NCI-H526 treated with DMSO at 0.1 percent for 48 hours (cell line): ENCODE data around the gene TNFSF15.
A peak's percentile ranks its signal among the peaks of the same experiment; 100 is the strongest.

Experiments used
- DNase-seq: peaks from one replicate; lab custom pipeline; 2025; lab: John Stamatoyannopoulos, UW

TNFSF15 gene

DNA sequence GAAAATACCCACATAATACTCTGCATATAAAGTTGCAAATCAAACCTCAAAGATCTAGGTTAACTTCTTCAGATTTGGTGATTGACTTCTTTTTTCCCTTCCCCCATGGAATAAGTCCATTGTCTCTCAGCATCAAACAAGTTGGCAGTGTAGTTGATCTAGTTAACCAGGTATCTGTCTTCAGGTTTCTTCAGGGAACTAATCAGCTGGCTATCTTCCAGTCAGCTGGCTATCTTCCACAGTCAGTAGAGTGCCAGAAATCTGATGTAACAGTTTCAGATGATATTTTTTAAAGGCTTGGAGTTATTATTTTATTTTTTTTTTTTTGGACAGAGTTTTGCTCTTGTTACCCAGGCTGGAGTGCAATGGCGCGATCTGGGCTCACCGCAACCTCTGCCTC lies 16.8 kb downstream of the TNFSF15 start:
- DNase-seq, result no peak

DNA sequence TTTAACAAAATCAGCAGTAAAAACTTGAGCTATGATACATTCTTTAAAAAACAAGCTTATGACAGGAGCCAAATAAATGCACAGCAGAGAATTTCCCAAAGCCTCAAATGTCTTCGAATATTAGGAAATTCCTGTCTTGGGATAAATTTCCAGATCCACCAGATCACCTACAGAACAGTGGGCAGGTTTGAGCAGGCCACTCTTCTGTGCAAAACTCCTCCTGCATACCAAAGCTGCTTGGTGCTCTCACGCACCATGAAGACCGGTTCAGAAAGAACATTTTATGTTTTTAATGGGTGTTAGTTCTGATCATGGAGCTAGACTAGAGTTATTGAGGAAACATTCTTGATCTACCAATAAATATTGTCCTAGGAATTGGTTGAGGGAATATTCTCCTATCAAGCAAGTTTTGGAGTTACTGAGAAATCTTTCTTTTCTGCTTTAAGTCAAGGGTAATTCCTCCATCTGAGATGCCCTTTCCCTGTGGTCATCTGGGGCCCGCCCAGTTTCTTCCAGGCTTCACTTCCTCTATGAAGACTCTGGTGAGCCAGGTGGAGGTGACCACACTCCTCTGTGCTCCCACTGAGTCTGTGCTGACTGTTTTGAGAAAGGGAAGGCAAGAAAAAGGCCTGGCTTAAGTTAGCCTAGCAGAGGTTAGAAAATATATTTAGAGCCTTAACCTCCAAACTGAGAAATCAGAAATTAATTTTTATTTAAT lies 17.9 kb downstream of the TNFSF15 start:
- no peak for DNase-seq

GRCh38 chr9:114787214-114787613 lies 18.6 kb downstream of the TNFSF15 start:
- DNase-seq, result no peak

DNA sequence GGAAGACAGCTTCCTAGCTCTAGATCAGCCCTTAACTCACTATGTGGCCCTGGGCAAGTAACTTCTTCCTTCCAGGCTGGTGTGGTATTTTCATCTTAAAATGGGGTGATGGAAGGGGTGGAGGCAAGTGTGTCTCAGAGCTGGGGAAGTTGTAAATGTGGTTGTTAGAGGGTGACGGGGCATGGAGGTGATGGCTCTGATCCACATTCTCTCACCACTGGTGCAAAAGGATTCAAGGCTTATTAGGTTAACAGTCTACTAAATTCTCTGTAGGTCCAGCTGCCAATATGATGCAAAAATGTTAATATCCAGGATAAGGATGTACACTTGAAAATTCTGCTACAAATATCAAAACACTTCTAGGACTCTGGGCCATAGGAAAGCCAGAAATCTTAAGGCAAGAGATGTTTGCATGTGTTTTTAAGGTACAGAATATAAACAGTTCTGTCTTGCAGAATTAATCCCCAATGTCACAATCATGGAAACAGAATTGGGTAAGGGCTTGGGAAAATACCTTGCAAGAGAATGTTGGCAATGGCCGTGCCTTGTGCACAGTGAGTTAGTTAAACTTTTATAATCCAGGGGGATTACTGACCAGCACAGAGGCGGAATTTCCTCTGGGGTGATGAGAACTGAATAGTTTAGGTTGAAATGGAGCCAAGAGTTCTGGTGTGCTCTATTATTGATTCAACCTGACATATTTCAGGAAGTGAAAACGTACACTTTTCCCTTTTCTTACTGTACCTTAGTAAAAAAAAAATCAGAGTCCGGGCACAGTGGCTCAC lies 19.8 kb downstream of the TNFSF15 start:
- no peak for DNase-seq

GRCh38 chr9:114784721-114785279 lies 21.0 kb downstream of the TNFSF15 start:
- no peak for DNase-seq

GRCh38 chr9:114782586-114782985 lies 23.3 kb downstream of the TNFSF15 start:
- DNase-seq, result no peak

GRCh38 chr9:114779352-114779845 lies 26.4 kb downstream of the TNFSF15 start:
- DNase-seq, result no peak

DNA sequence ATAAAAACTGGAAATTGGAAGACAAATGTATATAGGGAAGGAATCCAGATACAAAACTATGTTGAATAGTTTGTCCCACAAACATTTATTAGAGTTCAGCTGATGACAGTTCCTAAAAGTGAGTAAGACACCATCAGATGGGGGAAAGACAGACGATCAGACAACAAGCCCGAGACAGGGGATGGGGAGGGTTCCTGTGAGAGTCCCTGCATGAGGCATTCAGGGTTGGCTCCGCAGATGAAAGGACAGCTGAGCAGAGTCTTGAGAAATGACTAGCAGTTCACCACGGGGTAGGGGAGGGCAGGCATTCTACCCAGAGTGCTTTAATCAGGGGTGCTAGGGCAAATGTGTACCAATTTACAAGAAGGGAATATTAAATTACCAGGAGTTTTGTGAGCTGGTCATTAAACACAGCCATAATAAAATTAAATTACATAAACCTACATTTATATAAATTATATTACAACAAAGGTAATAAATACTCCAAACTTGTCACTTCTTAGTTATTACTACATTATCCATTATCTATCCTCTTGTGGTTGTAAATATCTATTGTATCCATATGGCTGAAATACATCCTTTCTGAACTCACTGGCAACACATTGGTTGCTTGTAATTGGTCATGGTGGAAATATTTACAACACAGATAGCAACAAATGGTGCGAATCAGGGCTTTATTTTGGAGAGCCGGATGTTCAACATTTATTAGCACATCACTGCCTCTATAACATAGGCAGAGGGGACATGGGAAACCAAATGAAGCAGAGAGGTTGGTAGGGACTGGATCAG lies 27.8 kb downstream of the TNFSF15 start:
- no peak for DNase-seq

GRCh38 chr9:114776683-114777399 lies 29.0 kb downstream of the TNFSF15 start:
- no peak for DNase-seq

DNA sequence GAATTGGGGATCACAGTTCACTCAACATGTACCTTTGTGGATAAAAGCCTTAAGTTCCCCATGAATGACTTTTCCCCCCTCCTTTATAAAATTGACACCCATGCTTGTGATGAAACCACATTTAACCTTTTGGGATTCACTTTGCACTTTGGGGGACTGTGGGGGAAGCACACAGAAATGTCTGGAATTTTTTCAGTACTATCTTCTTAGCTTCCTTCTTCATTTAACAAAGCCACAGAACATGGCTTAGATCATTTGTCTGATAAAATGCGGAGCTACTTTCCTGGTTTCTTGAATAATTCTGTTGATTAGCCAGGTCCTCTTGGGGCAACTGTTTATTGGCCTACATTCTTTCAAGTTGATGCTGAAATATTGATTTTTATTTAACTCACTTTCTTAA lies 29.9 kb downstream of the TNFSF15 start:
- DNase-seq, result no peak

GRCh38 chr9:114775121-114775520 lies 30.7 kb downstream of the TNFSF15 start:
- DNase-seq, result no peak

DNA sequence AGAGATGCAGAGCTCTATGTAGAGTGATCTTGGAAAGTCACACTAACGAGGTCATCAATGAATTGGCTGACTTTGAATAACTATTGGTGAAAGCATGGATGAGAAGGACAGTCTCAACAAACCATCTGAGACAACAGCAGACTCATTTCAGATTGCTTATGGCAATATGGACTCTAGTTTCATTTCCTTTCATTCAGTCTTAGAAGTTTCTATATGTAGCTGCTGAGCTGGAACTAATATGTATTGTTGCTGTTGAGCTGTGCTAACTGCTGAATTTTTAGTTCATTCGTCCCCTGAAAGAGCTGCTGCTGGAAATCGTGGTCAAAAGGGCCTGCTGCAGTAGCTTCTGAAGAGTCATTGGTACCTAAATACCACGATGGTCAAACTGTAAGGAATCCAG lies 31.3 kb downstream of the TNFSF15 start:
- DNase-seq, result no peak

DNA sequence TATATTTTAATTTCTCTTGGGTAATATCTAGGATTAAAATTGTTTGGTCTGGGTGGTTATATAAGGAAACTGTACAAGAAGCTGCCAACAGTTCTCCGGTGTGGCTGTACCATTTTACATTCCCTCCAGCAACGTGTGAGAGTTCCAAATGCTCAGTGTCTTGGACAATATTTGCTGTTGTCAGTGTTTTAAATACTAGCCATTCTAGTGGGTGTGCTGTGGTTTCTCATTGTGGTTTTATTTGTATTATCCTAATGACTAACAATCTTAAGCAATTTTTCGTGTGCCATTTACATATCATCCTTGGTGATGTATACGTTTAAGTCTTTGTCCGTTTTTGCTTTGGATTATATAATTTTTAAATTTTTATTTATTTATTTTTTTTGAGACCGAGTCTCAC lies 34.0 kb downstream of the TNFSF15 start:
- no peak for DNase-seq

DNA sequence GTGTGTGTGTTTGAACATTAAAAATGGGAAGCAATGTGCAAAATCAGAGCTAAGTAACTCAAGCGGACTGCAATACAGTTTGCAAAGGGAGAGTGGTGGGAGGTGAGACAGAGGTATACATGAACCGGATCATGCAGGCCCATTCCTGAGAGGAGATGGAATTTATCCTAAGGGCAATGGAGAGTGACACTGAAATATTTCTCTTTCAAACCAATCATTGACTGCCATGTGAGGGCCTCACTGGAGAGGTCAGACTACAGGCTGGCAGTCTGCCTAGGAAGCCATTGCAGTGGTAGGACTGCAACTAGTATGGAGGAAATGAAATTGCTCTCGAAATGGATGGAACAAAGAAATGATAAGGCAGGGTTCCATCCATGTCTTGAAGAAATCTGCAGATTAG lies 34.8 kb downstream of the TNFSF15 start:
- DNase-seq, result no peak

DNA sequence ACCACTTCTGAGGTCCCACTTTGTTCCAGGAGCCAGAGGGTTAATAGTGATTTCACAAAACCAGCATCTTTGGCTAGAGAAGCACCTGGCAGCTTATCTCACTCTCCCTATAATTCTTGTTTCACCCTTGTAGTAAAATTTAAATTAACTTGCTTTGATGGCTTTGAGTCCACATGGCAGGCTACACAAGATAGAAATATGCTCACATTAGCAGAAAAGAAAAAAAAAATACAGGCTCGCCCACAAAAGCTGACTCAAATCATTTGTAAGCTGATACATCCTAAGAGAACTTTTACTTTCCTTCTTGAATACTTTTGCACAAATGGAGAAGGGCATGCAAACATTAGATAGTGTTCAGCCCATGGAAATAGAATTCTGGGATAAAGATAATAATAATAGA lies 36.2 kb downstream of the TNFSF15 start:
- no peak for DNase-seq

DNA sequence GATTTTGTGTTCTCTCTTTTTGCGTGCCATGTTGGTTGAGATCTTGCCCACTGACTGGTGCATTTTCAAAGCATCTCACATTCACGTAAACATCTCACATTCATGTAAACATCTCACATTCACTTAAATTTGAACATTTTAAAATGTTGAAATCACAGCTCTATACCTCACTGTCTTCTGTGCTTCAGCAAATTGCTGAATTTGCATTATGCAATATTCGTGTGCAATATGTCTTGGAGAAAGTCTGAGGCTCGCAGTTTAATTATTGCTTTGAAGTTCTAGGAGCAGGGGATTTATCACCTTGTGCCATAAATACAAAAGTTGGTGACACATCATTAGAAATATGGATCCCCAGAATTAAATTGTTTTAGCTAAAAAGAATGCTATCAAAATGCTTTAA lies 42.6 kb downstream of the TNFSF15 start:
- no peak for DNase-seq

DNA sequence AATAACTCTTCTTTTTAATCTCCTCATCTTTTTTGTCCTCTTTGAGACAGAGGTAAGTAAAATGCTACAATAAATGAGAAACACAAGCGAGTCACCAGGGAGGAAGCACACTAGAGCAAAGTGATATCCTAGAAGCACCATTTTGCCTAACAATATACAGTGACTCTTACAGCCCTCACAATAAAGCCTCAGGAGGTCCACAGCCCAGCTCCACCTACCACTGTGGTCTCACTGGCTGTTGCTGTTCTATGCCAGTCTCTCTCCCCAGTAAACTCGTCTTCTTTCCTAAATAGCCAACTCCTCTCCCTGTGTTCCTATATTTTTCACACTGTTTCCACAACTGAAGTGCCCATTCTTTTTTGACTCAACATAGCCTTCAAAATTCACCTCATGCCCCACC lies 44.3 kb downstream of the TNFSF15 start:
- DNase-seq, result no peak

DNA sequence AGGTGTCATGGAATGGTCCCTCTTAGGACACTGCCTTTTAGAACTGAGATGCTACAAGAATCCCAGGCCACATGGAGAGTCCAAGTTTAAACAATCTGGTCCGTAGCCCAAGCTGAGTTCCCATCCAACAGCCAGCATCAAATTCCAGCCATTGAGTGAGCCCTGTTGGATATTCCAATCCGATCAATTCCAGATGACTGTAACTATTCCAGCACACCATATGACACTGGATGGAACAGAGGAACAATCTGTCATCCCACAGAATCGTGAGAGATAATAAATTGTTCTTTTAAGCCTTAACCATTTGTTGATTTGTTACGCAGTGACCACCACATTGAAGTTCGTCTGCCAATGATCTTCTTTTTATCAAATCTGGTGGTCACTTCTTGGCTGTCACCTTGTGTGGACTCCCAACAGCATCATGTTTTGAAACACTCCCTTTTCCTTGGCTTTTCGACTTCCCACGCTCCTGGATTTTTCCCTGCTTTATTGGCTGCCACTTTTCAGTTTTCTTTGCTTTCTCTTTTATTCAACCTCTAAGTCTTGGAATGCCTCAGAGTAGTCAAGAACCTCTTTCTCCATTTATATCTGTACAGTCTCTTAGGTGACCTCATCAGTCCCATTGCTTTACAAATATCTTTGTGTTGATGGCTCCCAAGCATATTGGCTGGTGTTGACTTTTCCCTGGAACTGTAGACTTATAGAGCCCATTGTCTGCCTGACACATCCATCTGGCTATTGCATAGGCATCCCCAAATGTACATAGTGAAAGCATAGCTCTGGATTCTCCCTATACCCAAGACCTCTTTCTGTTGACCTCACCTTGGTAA lies 46.1 kb downstream of the TNFSF15 start:
- DNase-seq, result no peak

GRCh38 chr9:114757984-114758383 lies 47.9 kb downstream of the TNFSF15 start:
- peak; percentile 2 for DNase-seq

- DNase-seq, result no peak
These were observed 48.4 kb downstream of the TNFSF15 start for GRCh38 chr9:114757395-114757794.

DNA sequence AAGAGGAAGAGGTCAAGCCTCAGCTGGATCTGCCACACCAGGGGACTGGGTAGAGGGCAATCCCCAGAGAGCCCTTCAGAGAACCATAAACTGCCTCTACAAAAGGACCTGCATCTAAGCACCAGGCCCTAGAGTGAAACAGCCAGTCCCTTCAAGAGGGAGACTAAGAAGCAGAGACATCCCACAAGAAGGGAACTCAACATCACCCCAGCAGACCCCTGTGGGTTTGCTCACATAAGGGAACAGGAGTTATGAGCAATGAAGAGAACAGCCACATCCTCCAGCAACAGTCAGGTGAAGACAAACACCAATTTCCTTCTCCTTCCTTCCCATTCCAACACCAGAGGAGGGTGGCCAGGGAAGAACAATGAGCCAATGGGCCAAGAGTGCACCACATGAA lies 48.9 kb downstream of the TNFSF15 start:
- DNase-seq, result no peak
